OCI-LY1 (cell line): ENCODE results near the gene L3MBTL4.

Source experiments
- CTCF ChIP-seq: fragments of 200-600 bp; sonication (generic), shearing (Covaris generic); IDR thresholded peaks from 2 replicates; pipeline ENCODE4 v1.5.1; 2017; ENCODE audit warnings: mild to moderate bottlenecking, antibody characterized with exemption, low read length, moderate library complexity, mixed read lengths
- EZH2 ChIP-seq: fragments of 200-600 bp; sonication (generic), shearing (Covaris generic); IDR thresholded peaks from 2 replicates; pipeline ENCODE4 v1.8.0; 2017; ENCODE audit warnings: borderline replicate concordance, mixed run types, mild to moderate bottlenecking, antibody characterized with exemption, low read length, moderate library complexity, mixed read lengths

- TF ChIP-seq CTCF (no peak), EZH2 (no peak)
Observed at GRCh38 chr18:6404834-6405233, 9.9 kb downstream of the L3MBTL4 start.
